Stimulated activated CD4-positive, alpha-beta T cell treated with anti-CD3 and anti-CD28 coated beads, Interleukin-12 subunit alpha, Interleukin-12 subunit beta, amount 100 ng/mL, for 48 hours (primary cell): ENCODE measurements around the gene PEAK3.

ENCODE experiments used
- DNase-seq, 3 donors: peaks; one replicate each; pipeline ENCODE4 v3.0.0-alpha.2; 2020; ENCODE audit warnings: low read depth in 2 of 3, low spot score in 1 of 3

PEAK3 gene

DNA sequence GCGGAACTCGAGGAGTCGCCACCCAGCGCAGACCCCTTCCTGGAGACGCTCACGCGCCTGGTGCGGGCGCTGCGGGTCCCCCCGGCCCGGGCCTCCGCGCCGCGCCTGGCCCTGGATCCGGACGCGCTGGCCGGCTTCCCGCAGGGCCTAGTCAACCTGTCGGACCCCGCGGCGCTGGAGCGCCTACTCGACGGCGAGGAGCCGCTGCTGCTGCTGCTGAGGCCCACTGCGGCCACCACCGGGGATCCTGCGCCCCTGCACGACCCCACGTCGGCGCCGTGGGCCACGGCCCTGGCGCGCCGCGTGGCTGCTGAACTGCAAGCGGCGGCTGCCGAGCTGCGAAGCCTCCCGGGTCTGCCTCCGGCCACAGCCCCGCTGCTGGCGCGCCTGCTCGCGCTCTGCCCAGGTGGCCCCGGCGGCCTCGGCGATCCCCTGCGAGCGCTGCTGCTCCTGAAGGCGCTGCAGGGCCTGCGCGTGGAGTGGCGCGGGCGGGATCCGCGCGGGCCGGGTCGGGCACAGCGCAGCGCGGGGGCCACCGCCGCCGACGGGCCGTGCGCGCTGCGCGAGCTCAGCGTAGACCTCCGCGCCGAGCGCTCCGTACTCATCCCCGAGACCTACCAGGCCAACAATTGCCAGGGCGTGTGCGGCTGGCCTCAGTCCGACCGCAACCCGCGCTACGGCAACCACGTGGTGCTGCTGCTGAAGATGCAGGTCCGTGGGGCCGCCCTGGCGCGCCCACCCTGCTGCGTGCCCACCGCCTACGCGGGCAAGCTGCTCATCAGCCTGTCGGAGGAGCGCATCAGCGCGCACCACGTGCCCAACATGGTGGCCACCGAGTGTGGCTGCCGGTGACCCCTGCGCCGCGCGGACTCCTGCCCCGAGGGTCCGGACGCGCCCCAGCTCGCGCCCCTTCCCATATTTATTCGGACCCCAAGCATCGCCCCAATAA, 30.6 kb downstream of the PEAK3 start:
- DNase-seq = no peak

DNA sequence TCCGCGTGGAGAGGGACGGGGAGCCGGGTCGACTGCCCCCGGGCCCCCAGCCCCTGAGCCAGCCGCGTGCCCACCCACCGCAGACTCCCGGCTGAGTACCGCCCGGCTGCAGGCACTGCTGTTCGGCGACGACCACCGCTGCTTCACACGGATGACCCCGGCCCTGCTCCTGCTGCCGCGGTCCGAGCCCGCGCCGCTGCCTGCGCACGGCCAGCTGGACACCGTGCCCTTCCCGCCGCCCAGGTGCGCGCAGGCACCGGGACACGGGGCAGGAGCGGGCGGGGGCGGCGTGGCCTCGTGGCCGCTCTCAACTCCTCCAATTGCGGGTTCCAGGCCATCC, 31.2 kb downstream of the PEAK3 start:
- no peak for DNase-seq

DNA sequence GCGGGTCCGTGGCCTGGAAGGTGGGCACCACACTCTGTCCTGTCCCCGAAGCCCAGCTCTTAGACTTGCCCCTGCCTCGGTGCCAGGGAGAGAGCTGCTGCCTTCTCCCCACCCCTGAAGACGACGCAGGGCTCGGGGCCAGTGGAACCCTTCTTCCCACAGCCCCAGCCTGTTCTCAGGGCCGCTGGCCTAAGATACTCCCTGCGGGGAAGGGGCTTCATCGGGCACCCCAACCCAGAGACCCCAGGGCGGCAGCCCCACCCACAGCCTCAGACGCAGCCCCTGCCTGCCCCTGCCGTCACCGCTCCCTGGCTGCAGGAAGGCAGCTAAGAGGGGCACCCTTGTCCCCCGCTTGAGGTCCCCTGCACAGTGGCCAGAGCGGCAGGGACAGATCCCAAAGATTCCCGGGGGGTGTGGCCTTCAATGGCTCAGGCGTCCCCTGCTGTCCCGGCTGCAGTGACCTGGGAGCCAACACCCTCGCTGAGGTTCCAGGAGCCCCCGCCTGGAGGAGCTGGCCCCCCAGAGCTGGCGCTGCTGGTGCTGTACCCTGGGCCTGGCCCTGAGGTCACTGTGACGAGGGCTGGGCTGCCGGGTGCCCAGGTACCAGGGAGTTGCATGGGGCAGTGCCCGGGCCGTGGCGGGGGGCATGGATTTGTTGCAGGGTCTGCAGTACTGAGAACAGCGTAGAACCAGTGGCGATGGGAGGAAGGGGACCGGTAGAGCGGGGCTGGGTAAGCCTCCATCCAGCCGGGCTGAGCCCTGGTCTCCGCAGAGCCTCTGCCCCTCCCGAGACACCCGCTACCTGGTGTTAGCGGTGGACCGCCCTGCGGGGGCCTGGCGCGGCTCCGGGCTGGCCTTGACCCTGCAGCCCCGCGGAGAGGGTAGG, 31.9 kb downstream of the PEAK3 start:
- DNase-seq = no peak

DNA sequence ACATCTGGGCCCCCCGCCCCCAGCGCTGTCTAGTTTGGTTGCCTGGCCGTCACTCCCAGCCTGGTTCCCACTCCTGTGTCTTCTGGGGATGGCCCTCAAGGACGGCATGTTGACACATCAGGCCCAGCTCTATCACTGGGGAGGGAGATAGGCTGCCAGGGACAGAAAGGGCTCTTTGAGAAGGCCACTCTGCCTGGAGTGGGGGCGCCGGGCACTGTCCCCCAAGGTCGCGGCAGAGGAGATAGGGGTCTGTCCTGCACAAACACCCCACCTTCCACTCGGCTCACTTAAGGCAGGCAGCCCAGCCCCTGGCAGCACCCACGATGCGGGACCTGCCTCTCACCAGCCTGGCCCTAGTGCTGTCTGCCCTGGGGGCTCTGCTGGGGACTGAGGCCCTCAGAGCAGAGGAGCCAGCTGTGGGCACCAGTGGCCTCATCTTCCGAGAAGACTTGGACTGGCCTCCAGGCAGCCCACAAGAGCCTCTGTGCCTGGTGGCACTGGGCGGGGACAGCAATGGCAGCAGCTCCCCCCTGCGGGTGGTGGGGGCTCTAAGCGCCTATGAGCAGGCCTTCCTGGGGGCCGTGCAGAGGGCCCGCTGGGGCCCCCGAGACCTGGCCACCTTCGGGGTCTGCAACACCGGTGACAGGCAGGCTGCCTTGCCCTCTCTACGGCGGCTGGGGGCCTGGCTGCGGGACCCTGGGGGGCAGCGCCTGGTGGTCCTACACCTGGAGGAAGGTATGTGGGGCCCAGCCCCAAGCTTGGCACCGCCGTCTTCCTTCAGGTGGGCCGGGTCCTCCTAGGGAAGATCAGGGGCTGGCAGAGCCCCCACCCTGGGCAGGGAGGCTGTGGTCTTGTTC, 32.7 kb downstream of the PEAK3 start, which contains the start of gene AMH:
Gene AMH (plus strand): TSS at position 314 of the 857 bp plus-strand sequence. CDS start 10 bp downstream, at position 324.
- no peak for DNase-seq

DNA sequence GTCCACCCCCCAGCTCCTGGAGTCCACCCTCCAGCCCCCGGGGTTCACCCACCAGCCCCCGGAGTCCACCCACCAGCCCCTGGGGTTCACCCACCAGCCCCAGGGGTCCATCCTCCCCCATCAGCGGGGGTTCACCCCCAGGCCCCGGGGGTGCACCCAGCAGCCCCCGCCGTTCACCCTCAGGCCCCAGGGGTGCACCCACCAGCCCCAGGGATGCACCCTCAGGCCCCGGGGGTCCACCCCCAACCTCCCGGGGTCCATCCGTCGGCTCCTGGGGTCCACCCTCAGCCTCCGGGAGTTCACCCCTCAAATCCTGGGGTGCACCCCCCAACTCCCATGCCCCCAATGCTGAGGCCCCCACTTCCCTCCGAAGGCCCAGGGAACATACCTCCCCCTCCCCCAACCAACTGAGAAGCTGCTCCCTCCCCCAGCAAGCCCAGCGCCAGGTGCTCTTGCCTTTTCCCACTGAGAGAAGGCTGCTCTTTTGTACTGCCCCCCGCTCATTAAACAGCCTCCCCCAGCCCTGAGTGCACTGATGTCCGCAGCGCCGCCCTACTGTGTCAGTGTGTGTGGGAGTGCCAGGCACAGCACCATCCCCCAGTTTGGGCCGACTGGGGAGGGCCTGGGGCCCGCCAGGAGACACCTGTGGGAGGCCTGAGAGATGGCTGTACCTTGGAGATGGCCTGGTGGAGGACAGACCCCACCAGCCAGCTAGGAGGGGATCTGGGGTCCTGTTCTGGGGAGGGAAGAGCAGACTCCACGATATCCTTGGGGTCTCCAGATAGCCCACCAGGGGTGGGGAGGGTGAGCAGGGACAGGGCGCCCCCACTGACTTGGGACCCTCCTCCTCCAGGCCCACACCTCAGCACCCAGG, 33.6 kb downstream of the PEAK3 start:
- DNase-seq = no peak

DNA sequence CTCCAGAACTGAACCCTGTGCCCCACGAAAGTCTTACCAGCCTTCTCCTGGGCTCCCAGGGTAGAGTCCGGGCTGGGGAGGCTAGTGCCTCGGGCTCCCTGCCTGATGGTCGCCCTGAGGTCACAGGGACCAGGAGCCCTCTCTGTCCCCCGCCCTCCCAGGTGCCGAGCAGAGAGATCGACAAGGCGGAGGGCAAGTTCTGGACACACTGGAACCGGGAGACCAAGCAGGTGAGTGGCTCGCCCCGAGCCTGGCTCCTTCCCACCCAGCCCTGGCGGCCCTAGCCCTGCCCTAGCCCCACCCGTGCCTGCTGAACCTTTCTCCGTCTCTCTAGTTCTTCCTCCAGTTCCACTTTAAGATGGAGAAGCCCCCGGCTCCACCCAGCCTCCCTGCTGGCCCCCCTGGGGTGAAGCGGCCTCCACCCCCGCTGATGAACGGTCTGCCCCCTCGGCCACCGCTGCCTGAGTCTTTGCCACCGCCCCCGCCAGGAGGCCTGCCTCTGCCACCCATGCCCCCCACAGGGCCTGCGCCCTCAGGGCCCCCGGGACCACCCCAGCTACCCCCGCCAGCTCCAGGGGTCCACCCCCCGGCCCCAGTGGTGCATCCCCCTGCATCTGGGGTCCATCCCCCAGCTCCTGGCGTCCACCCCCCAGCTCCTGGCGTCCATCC, 34.4 kb downstream of the PEAK3 start:
- no peak for DNase-seq

DNA sequence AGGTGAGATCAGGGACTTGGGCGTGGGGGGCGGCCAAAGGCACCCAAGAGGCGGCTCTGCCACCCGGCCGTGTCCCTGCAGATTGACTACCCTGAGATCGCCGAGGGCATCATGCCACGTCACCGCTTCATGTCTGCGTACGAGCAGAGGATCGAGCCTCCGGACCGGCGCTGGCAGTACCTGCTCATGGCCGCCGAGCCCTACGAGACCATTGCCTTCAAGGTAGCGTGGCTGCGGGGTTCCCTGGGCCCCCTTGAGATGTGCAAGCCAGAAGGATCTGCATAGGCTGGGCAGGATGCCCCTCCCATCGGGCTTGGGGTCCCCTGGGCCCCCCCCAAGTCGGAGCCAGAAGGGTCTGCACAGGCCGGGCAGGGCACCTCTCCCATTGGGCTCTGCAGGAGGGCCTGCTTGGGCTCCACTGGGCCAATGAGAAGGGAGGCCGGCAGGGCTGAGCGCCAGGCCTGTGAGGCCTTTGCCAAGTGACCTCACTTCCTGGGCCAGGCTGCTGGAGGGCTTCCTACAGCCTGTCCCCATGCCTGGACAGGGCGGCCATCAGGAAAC, 35.1 kb downstream of the PEAK3 start:
- DNase-seq = no peak

DNA sequence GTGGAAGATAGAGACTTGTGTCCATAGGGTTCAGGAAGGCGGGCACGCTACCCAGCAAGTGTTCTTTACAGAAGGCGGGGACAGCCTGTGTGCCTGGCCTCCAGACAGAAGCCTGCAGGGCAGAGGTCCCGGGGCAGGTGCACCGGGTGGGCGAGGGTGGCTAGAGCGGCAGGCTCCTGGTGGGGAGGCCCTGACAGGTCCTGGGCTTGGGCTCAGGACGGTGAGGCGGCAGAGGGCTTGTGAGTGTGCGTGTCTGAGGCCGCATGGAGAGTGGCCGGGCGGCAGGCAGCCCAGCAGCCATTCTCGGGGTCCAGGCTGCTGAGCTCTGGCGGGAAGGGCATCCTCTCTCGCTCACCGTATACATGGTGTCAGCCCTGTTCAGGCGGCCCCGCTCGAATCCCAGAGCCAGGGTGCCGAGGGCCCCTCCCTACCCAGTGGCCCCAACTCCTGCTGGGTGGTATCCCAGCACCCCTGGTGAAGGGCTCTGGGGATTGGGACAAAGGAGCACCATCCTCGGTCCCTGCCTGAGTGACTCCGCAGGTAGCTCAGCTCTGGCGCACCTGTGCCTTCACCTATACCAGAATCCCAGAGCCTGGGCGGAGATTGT, 35.9 kb downstream of the PEAK3 start:
- DNase-seq = no peak

DNA sequence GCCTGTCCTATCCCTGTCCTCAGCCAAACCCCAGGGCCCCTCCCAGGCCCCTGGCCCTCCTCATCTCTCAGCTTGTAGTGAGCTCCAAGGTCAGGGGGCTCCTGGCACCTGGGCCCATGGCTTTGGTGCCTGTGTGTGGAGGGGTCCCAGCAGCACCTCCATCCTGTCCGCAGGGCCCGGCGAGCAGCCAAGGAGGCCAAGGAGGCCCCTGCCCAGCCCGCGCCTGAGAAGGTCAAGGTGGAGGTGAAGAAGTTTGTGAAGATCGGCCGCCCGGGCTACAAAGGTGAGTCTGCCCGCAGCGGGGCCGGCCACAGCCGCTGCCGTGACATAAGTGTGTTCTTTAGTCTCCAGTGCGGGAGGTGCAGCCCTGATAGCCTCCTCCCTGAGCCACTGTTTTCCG, 36.7 kb downstream of the PEAK3 start:
- DNase-seq = no peak

DNA sequence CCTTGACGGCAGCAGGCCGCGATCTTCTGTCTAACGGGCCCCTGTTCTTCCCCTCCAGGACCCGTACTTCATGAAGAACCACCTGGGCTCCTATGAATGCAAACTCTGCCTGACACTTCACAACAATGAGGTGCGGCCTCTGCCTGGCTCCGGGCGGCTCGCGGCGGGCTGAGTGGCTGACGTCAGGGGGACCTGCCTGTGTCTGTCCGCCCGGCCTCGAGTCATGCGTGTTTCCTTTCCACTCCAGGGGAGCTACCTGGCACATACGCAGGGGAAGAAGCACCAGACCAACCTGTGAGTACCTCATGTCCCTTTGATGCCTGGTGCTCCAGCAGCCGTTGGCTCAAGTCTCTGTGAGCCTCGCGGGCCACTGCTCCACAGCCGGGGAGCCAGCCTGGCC, 37.5 kb downstream of the PEAK3 start:
- DNase-seq = no peak

DNA sequence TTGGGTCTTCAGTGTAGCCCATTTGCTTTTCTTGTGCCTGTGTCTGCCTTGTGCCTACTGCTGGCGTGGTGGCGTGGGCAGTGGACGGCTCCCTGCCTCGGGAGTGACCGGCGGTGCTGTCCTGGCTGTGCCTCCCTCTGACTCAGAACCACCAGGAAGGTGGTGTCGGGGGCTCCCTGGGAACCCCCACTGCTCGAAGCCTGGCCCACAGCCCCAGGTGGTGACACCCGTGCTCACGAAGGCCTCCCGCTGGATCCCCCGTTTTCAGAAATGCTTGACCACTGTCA, 37.9 kb downstream of the PEAK3 start:
- no peak for DNase-seq

DNA sequence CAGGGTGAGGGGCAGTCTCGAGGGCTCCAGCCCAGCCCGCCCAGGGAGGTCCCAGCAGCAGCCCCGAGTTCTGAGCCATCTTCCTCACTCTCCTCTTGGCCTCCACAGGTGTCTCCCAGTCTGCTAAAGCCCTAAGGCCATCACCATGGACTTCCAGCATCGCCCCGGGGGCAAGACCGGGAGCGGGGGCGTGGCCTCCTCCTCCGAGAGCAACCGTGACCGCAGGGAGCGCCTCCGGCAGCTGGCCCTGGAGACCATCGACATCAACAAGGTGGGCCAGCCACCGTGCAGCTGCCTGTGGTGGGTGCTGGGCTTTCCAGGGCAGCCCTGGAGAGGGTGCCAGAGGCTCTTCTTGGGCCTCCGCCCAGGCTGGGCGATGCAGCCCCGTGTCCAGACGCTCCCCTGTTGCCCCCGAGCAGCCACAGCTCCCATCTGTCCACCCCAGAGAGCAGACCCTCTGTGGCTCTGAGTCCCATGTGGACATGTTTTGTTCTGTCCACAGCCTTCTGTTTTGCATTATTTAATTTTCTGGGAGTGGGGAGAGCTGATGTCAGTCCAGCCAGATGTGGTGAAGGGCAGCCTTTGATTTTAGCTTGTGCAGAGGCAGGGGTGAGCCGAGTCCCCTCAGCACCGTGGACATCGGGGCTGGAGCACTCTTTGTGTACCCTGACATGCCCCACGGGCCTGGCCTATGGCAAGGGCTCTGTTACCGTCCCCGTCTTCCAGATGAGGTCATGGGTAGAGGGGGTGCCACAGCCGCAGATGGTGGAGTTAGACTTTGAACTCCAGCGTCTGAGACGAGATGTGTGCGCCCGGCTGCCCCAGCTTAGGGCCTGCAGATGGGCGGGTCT, 38.5 kb downstream of the PEAK3 start:
- DNase-seq = no peak

DNA sequence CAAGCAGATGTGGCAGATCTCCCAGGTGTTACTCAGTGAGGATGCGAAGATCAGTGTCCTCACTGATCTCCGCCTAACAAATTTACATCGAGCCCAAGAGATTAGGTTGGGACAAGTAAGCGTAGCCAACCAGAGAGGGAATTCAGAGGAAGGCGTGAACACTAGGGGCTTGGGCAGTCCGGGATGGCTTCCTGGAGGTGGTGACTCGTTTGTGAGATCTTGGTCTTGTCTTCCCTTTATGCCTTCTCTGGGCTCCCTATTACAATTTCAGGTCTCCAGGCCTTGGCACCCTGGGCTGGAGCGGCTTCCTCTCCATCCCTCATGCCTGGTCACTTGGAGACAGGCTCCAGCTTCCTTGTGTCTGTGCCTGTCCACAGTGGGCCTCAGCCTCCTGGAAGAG, 39.2 kb downstream of the PEAK3 start:
- DNase-seq = no peak

DNA sequence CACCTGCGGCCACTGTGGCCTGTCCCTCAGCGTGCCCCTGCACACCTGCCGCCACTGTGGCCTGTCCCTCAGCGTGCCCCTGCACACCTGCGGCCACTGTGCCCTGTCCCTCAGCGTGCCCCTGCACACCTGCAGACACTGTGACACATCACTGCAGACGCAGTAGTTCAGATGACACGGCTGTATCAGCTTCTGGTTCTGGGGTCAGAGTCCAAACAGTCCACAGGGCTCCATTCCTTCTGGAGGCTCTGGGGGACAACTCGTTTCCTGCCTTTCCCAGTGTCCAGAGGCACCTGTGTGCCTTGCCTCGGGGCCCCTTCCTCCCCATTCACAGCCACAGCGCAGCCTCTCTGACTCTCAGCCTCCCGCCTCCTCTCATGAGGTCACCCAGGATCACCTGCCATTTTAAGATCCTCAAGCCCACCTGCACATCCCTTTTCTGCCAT, 39.9 kb downstream of the PEAK3 start:
- DNase-seq = no peak

DNA sequence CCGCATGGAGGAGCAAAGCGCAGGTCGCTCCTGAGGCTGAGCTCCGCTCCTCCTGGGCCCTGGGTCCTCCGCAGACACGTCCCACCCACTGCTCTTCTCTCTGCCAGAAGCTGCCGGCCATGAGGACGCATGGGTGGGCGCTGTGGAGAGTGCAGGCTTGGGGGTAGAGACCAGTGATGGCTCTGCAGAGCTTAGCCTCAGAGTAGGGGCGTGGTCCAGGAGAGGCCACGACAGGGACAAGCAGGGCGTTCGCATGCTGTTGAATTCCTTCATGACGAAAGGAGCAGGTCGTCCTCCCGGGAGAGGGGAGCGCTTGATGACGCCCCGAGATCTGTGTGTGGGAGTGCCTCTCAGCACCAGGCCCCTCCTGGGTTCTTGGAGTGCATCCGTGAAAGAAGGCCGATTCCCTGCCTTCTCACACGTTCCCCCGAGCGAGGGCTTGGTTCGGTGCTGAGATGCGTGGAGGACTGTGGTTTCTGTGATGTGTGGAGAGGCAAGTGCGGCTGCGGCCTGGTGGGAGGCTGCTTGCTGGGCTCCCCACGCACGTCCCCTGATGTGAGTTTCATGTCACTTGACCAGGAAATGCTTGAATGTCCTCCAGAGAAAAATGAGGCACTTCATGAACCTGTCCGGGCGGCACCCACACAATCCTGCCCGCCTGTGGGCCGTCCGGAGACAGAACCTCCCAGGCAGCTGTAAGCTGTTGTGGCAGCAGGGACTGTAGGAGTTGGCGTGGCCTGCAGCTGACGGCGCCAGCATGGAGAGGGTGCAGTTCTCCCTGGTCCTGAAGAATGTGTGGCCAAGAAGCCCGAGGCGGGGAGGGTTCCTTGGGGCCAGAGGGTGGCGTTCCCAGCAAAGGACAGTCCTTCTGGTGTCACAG, 40.9 kb downstream of the PEAK3 start:
- DNase-seq = no peak

DNA sequence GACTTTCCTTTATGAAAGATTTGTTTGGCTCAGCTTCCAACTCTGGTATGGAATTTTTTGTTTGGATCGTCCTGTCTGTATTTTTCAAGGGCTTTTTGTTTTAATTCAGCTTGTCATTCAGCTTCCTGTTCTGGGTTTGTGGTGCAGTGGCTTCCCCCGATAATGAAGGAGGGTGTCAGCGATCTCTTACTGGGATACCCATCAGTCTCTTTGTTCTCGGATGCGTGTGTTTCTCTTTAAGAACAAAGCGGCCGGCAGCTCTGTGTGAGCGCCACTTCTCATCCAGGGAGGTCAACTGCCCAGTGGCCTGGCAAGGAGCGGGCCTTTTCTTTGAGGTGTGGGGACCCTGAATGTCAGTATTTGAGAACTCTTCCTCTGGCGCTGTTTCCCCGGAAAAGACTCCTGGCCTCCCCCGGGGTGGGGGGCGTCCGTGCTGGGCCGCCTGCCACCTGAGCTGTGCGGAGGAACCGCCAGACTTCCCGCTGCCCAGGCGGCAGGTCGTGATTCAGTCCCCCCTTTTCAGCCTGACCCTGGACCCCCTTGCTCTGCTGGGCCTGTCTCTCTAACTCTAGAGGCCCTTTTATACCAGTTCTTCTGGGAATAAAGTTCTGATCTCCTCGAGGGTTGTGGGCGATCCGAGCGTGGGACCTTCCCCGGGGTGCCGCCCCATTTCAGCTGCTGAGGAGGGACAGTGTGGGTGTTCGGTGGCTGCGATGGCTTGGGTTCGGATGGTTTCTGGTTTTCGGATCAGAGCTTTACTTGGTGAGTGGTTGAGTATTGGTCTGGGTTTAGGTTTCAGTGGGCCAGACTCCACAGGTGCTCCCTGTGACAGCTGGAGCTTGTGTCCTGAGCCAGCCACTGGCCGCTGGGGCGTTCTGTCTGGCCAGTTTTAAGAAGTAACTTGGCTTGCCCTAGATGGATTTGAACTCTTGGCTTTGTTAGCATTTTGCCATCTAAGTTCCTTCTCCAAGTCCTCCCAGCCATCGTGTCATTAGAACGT, 41.9 kb downstream of the PEAK3 start:
- no peak for DNase-seq
